ENCODE measurements around the gene MAGEA10. TPM values are rescaled to one million over a fixed set of nuclear protein-coding genes. Genes with fewer than 3 reads are reported as not detected.

Gene MAGEA10
- total and polyA plus RNA-seq, 9 of the 15 experiments (the other 6 are each of a cell fraction or from before 2014, with no cell fraction given), result 0.06 to 0.45 (median 0.15) TPM; not detected in 4

- TF ChIP-seq ZNF766 (CRISPR knock-in tag; conservative IDR thresholded peaks at IDR 0.05) (0 out of 2 replicates have a peak, but pooled peaks have one; percentile 48), CBFA2T3 (IDR thresholded peaks at IDR 0.05) (peak; percentile 98), ZBTB1 (CRISPR knock-in tag; IDR thresholded peaks at IDR 0.05; ENCODE audit: borderline replicate concordance, low read depth) (no peak), ZNF696 (CRISPR knock-in tag; conservative IDR thresholded peaks at IDR 0.05) (no peak), KDM2B (CRISPR knock-in tag; IDR thresholded peaks at IDR 0.05) (no peak), GATAD2A (IDR thresholded peaks at IDR 0.05) (0 out of 2 replicates have a peak, but pooled peaks have one; percentile 74), KAT8 (IDR thresholded peaks at IDR 0.05; ENCODE audit: low read depth) (no peak), ETV6 (IDR thresholded peaks at IDR 0.05; ENCODE audit: borderline replicate concordance in 1 of 2, low read depth in 2 of 2, low read length in 1 of 2) (peak in 1 of 2 experiments; percentile 77; a peak in 3 of 4 replicates), ETV6 (CRISPR knock-in tag; IDR thresholded peaks at IDR 0.05; ENCODE audit: borderline replicate concordance) (no peak), JUND (IDR thresholded peaks at IDR 0.05; ENCODE audit: borderline replicate concordance, low read depth, low read length) (peak; percentile 69), JUND (tag; IDR thresholded peaks at IDR 0.05; ENCODE audit: borderline replicate concordance, low read depth, low read length) (no peak; the same call in 2 of the 3 replicates), ZNF347 (CRISPR knock-in tag; IDR thresholded peaks at IDR 0.05; ENCODE audit: low read depth) (no peak), FOXM1 (IDR thresholded peaks at IDR 0.05; ENCODE audit: low read depth) (peak; percentile 86), FOXM1 (CRISPR knock-in tag; IDR thresholded peaks at IDR 0.05; ENCODE audit: low read depth) (no peak), CREB1 (IDR thresholded peaks at IDR 0.05) (0 out of 2 replicates have a peak, but pooled peaks have one; percentile 35), CREB1 (CRISPR knock-in tag; IDR thresholded peaks at IDR 0.05) (no peak)
- TF ChIP-seq, protein P1, sequence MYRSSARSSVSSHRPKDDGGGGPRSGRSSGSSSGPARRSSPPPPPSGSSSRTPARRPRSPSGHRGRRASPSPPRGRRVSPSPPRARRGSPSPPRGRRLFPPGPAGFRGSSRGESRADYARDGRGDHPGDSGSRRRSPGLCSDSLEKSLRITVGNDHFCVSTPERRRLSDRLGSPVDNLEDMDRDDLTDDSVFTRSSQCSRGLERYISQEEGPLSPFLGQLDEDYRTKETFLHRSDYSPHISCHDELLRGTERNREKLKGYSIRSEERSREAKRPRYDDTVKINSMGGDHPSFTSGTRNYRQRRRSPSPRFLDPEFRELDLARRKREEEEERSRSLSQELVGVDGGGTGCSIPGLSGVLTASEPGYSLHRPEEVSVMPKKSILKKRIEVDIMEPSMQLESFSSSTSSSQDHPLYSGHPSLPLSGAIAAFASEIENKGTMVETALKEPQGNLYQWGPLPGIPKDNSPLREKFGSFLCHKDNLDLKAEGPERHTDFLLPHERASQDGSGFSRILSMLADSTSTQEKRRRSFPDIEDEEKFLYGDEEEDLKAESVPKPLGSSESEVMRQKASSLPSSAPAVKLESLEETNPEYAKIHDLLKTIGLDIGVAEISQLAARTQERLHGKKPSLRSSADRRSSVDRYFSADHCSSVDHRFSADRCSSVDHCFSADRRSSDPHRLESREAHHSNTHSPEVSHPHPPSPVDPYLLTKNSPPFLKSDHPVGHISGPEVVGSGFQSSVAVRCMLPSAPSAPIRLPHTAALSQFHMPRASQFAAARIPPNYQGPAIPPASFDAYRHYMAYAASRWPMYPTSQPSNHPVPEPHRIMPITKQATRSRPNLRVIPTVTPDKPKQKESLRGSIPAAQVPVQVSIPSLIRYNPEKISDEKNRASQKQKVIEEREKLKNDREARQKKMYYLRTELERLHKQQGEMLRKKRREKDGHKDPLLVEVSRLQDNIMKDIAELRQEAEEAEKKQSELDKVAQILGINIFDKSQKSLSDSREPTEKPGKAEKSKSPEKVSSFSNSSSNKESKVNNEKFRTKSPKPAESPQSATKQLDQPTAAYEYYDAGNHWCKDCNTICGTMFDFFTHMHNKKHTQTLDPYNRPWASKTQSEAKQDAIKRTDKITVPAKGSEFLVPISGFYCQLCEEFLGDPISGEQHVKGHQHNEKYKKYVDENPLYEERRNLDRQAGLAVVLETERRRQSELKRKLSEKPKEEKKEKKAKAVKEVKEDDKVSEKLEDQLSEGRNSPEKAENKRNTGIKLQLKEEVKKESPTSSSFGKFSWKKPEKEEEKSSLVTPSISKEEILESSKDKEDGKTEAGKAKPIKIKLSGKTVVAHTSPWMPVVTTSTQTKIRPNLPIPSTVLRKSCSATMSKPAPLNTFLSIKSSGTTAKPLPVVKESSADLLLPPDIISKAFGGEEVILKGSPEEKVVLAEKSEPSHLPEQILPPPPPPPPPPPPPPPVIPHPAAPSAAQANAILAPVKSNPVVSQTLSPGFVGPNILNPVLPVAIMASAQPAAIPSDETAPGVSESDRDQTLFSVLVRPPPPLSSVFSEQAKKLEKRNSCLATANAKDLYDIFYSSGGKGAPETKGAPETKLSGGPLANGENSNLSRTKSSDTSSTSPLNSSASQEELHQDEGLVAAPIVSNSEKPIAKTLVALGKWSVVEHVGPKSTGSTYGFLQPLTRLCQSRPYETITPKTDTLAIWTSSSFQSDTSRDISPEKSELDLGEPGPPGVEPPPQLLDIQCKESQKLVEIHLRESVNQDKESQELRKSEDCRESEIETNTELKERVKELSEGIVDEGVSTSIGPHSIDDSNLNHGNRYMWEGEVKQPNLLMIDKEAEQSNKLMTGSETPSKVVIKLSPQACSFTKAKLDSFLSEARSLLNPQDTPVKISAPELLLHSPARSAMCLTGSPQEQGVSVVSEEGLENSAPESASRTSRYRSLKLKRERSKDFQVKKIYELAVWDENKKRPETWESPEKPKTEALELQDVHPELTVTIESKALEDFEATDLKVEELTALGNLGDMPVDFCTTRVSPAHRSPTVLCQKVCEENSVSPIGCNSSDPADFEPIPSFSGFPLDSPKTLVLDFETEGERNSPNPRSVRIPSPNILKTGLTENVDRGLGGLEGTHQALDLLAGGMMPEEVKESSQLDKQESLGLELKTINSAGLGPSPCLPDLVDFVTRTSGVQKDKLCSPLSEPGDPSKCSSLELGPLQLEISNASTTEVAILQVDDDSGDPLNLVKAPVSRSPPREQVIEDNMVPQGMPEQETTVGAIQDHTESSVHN (IDR thresholded peaks at IDR 0.05; ENCODE audit: borderline replicate concordance in 1 of 2, low read depth in 1 of 2), result no peak
- TF ChIP-seq, protein P2, sequence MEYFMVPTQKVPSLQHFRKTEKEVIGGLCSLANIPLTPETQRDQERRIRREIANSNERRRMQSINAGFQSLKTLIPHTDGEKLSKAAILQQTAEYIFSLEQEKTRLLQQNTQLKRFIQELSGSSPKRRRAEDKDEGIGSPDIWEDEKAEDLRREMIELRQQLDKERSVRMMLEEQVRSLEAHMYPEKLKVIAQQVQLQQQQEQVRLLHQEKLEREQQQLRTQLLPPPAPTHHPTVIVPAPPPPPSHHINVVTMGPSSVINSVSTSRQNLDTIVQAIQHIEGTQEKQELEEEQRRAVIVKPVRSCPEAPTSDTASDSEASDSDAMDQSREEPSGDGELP (CRISPR knock-in tag; IDR thresholded peaks at IDR 0.05; ENCODE audit: borderline replicate concordance), result no peak; the same call in 1 of the 2 replicates
- TF ChIP-seq, protein P3, sequence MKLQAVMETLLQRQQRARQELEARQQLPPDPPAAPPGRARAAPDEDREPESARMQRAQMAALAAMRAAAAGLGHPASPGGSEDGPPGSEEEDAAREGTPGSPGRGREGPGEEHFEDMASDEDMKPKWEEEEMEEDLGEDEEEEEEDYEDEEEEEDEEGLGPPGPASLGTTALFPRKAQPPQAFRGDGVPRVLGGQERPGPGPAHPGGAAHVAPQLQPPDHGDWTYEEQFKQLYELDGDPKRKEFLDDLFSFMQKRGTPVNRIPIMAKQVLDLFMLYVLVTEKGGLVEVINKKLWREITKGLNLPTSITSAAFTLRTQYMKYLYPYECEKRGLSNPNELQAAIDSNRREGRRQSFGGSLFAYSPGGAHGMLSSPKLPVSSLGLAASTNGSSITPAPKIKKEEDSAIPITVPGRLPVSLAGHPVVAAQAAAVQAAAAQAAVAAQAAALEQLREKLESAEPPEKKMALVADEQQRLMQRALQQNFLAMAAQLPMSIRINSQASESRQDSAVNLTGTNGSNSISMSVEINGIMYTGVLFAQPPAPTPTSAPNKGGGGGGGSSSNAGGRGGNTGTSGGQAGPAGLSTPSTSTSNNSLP (IDR thresholded peaks at IDR 0.05; ENCODE audit: borderline replicate concordance, low read depth, low read length), result peak; percentile 55; the same call in 1 of the 2 replicates
Measured at GRCh38 chrX:152177052-152177451, 38.7 kb upstream of the MAGEA10 start (continued).
